Measurements from ENCODE around the gene PIGK. TPM values are rescaled to one million over a fixed set of nuclear protein-coding genes. Genes with fewer than 3 reads are reported as not detected.
"Not testable (repeated sequence)": the region's sequence is repeated elsewhere in the genome, so short reads cannot be mapped to it uniquely, and the experiment has no call there.

The PIGK gene
- polyA plus RNA-seq, 6 donors from 2014 or later, result 20.3 to 53.9 (median 23.8) TPM

GRCh38 chr1:77175230-77175844, 43.9 kb downstream of the PIGK start:
- no peaks in the 10 kb centered on the region for H3K27me3 Mint-ChIP-seq
- H3K27ac Mint-ChIP-seq, result no peak overlapping the region
- DNase-seq (no peak), ATAC-seq (ENCODE audit: low read depth in 2 of 2) (no peak)
- H3K4me1 Mint-ChIP-seq, result no peaks in the 10 kb centered on the region
- H3K4me3 Mint-ChIP-seq, result no peak overlapping the region
- peaks cover 31 to 35% of the 10 kb centered on the region in 2 donors for H3K36me3 Mint-ChIP-seq
- H3K9me3 Mint-ChIP-seq, result peaks cover 5 to 42% (median 24%) of the 10 kb centered on the region in 7 donors

GRCh38 chr1:77170687-77171086, 48.5 kb downstream of the PIGK start:
- peak overlapping the region in 1 of 6 donors; percentile 2 for H3K27ac Mint-ChIP-seq
- no peaks in the 10 kb centered on the region for H3K4me1 Mint-ChIP-seq
- peaks cover 0 to 16% (median 7%) of the 10 kb centered on the region in 7 donors for H3K9me3 Mint-ChIP-seq
- H3K27me3 Mint-ChIP-seq, result no peaks in the 10 kb centered on the region
- ATAC-seq (ENCODE audit: low read depth in 2 of 2) (no peak), DNase-seq (no peak)
- no peak overlapping the region for H3K4me3 Mint-ChIP-seq
- peaks cover 19 to 25% of the 10 kb centered on the region in 2 donors for H3K36me3 Mint-ChIP-seq

GRCh38 chr1:77168358-77168757, 50.9 kb downstream of the PIGK start:
- H3K36me3 Mint-ChIP-seq, result peaks cover 7 to 25% of the 10 kb centered on the region in 2 donors
- no peak overlapping the region for H3K27ac Mint-ChIP-seq
- no peak overlapping the region for H3K4me3 Mint-ChIP-seq
- H3K9me3 Mint-ChIP-seq, result peaks cover 0 to 2% (median 0%) of the 10 kb centered on the region in 7 donors
- H3K4me1 Mint-ChIP-seq, result no peaks in the 10 kb centered on the region
- DNase-seq (no peak), ATAC-seq (ENCODE audit: low read depth in 2 of 2) (no peak)
- H3K27me3 Mint-ChIP-seq, result no peaks in the 10 kb centered on the region

GRCh38 chr1:77164434-77164944, 54.7 kb downstream of the PIGK start:
- peaks cover 0 to 7% (median 0%) of the 10 kb centered on the region in 7 donors for H3K9me3 Mint-ChIP-seq
- DNase-seq (no peak), ATAC-seq (ENCODE audit: low read depth in 2 of 2) (no peak)
- no peaks in the 10 kb centered on the region for H3K27me3 Mint-ChIP-seq
- H3K4me3 Mint-ChIP-seq, result no peak overlapping the region
- no peak overlapping the region for H3K27ac Mint-ChIP-seq
- peaks cover 26 to 50% of the 10 kb centered on the region in 2 donors for H3K36me3 Mint-ChIP-seq
- H3K4me1 Mint-ChIP-seq, result no peaks in the 10 kb centered on the region

GRCh38 chr1:77159706-77160105, 59.5 kb downstream of the PIGK start:
- H3K27me3 Mint-ChIP-seq, result not testable (repeated sequence)

GRCh38 chr1:77156214-77156613, 63.0 kb downstream of the PIGK start:
- Mint-ChIP-seq H3K9me3 (peaks cover 0 to 10% (median 7%) of the 10 kb centered on the region in 7 donors), H3K36me3 (peaks cover 30 to 32% of the 10 kb centered on the region in 2 donors), H3K4me1 (no peaks in the 10 kb centered on the region), H3K4me3 (no peak overlapping the region), H3K27me3 (no peaks in the 10 kb centered on the region), H3K27ac (no peak overlapping the region)
- ATAC-seq (ENCODE audit: low read depth in 2 of 2), result no peak
- DNase-seq, result no peak

More at GRCh38 chr1:77159706-77160105, 59.5 kb downstream of the PIGK start:
- Mint-ChIP-seq H3K9me3 (peaks cover 0 to 10% (median 7%) of the 10 kb centered on the region in 7 donors), H3K36me3 (peaks cover 42 to 47% of the 10 kb centered on the region in 2 donors)
- H3K27ac Mint-ChIP-seq; H3K4me3 Mint-ChIP-seq; ATAC-seq (ENCODE audit: low read depth in 2 of 2); H3K4me1 Mint-ChIP-seq; DNase-seq: not testable (repeated sequence)

GRCh38 chr1:77146270-77146669, 73.0 kb downstream of the PIGK start:
- DNase-seq, result no peak
- H3K9me3 Mint-ChIP-seq, result no peaks in the 10 kb centered on the region

GRCh38 chr1:77143529-77144121, 75.6 kb downstream of the PIGK start:
- no peaks in the 10 kb centered on the region for H3K27me3 Mint-ChIP-seq
- H3K36me3 Mint-ChIP-seq, result peaks cover 0 to 9% of the 10 kb centered on the region in 2 donors
- no peaks in the 10 kb centered on the region for H3K9me3 Mint-ChIP-seq
- no peak overlapping the region for H3K27ac Mint-ChIP-seq
- H3K4me1 Mint-ChIP-seq, result no peaks in the 10 kb centered on the region
- H3K4me3 Mint-ChIP-seq, result no peak overlapping the region
- ATAC-seq (ENCODE audit: low read depth in 2 of 2) (no peak), DNase-seq (no peak)

More at GRCh38 chr1:77146270-77146669, 73.0 kb downstream of the PIGK start:
- H3K4me3 Mint-ChIP-seq, result no peak overlapping the region
- H3K27me3 Mint-ChIP-seq, result no peaks in the 10 kb centered on the region
- no peak overlapping the region for H3K27ac Mint-ChIP-seq
- H3K4me1 Mint-ChIP-seq, result no peaks in the 10 kb centered on the region
- H3K36me3 Mint-ChIP-seq, result no peaks in the 10 kb centered on the region
- ATAC-seq (ENCODE audit: low read depth in 2 of 2), result no peak

GRCh38 chr1:77139389-77139788, 79.8 kb downstream of the PIGK start:
- Mint-ChIP-seq H3K27ac (no peak overlapping the region), H3K4me1 (no peaks in the 10 kb centered on the region), H3K36me3 (peaks cover 0 to 9% of the 10 kb centered on the region in 2 donors), H3K27me3 (no peaks in the 10 kb centered on the region), H3K9me3 (no peaks in the 10 kb centered on the region), H3K4me3 (no peak overlapping the region)
- no peak for ATAC-seq (ENCODE audit: low read depth in 2 of 2)
- no peak for DNase-seq

GRCh38 chr1:77134359-77134758, 84.9 kb downstream of the PIGK start:
- Mint-ChIP-seq H3K36me3 (peaks cover 0 to 7% of the 10 kb centered on the region in 2 donors), H3K4me1 (no peaks in the 10 kb centered on the region), H3K4me3 (no peak overlapping the region), H3K27ac (no peak overlapping the region), H3K27me3 (no peaks in the 10 kb centered on the region), H3K9me3 (no peaks in the 10 kb centered on the region)
- ATAC-seq (ENCODE audit: low read depth in 2 of 2), result no peak
- DNase-seq, result no peak

GRCh38 chr1:77133731-77134358, 85.4 kb downstream of the PIGK start:
- DNase-seq, result no peak
- Mint-ChIP-seq H3K27ac (peak overlapping the region in 1 of 6 donors; percentile 51), H3K4me3 (no peak overlapping the region), H3K27me3 (no peaks in the 10 kb centered on the region), H3K36me3 (peaks cover 0 to 2% of the 10 kb centered on the region in 2 donors), H3K9me3 (no peaks in the 10 kb centered on the region), H3K4me1 (no peaks in the 10 kb centered on the region)
- ATAC-seq (ENCODE audit: low read depth in 2 of 2), result no peak

GRCh38 chr1:77126307-77126706, 92.9 kb downstream of the PIGK start:
- no peaks in the 10 kb centered on the region for H3K36me3 Mint-ChIP-seq
- peak overlapping the region in 1 of 6 donors; percentile 2 for H3K27ac Mint-ChIP-seq
- ATAC-seq (ENCODE audit: low read depth in 2 of 2) (no peak), DNase-seq (no peak)
- H3K9me3 Mint-ChIP-seq, result no peaks in the 10 kb centered on the region
- H3K4me3 Mint-ChIP-seq, result no peak overlapping the region
- no peaks in the 10 kb centered on the region for H3K4me1 Mint-ChIP-seq
- no peaks in the 10 kb centered on the region for H3K27me3 Mint-ChIP-seq

- DNase-seq (no peak), ATAC-seq (ENCODE audit: low read depth in 2 of 2) (no peak)
- Mint-ChIP-seq H3K36me3 (peaks cover 12% of the 10 kb centered on the region in 2 donors), H3K9me3 (no peaks in the 10 kb centered on the region), H3K27ac (no peak overlapping the region), H3K4me1 (no peaks in the 10 kb centered on the region), H3K27me3 (no peaks in the 10 kb centered on the region), H3K4me3 (no peak overlapping the region)
These were observed 97.7 kb downstream of the PIGK start for GRCh38 chr1:77121503-77121902.

- ATAC-seq (ENCODE audit: low read depth in 2 of 2) (no peak), DNase-seq (no peak)
- Mint-ChIP-seq H3K36me3 (peaks cover 12% of the 10 kb centered on the region in 2 donors), H3K4me3 (no peak overlapping the region), H3K27me3 (no peaks in the 10 kb centered on the region), H3K27ac (no peak overlapping the region), H3K4me1 (no peaks in the 10 kb centered on the region), H3K9me3 (no peaks in the 10 kb centered on the region)
These were observed 98.3 kb downstream of the PIGK start for GRCh38 chr1:77120950-77121349.
